Measurements from ENCODE around the gene KRT73.

The KRT73 gene

GRCh38 chr12:52630599-52631200, 12.3 kb upstream of the KRT73 start:
- TF ChIP-seq MAX (IDR thresholded peaks at IDR 0.05) (no peak), TEAD4 (IDR thresholded peaks at IDR 0.05) (no peak), TAF1 (IDR thresholded peaks at IDR 0.05; ENCODE audit: low read depth) (no peak), ZBTB7A (IDR thresholded peaks at IDR 0.05; ENCODE audit: low read depth) (no peak), RAD21 (IDR thresholded peaks at IDR 0.05; ENCODE audit: low read depth) (no peak), CEBPB (IDR thresholded peaks at IDR 0.05) (no peak)

- TF ChIP-seq ZBTB7A (IDR thresholded peaks at IDR 0.05; ENCODE audit: low read depth) (no peak), TEAD4 (IDR thresholded peaks at IDR 0.05) (no peak), USF1 (IDR thresholded peaks at IDR 0.05) (no peak), TCF12 (IDR thresholded peaks at IDR 0.05; ENCODE audit: low read depth) (no peak), EGR1 (IDR thresholded peaks at IDR 0.05) (no peak), RAD21 (IDR thresholded peaks at IDR 0.05; ENCODE audit: low read depth) (no peak), EP300 (IDR thresholded peaks at IDR 0.05; ENCODE audit: borderline replicate concordance) (no peak), NFIC (IDR thresholded peaks at IDR 0.05) (no peak), CEBPB (IDR thresholded peaks at IDR 0.05) (no peak), FOXM1 (IDR thresholded peaks at IDR 0.05; ENCODE audit: borderline replicate concordance, low read depth) (no peak), CREB1 (IDR thresholded peaks at IDR 0.05; ENCODE audit: low read depth) (no peak), REST (IDR thresholded peaks at IDR 0.05; ENCODE audit: low read depth) (no peak)
Observed at GRCh38 chr12:52630008-52630500, 11.7 kb upstream of the KRT73 start.

- TF ChIP-seq USF1 (IDR thresholded peaks at IDR 0.05) (no peak), CREB1 (IDR thresholded peaks at IDR 0.05; ENCODE audit: low read depth) (no peak), EP300 (IDR thresholded peaks at IDR 0.05; ENCODE audit: borderline replicate concordance) (no peak), TEAD4 (IDR thresholded peaks at IDR 0.05) (no peak), NFIC (IDR thresholded peaks at IDR 0.05) (no peak), FOXM1 (IDR thresholded peaks at IDR 0.05; ENCODE audit: borderline replicate concordance, low read depth) (no peak), RAD21 (IDR thresholded peaks at IDR 0.05; ENCODE audit: low read depth) (no peak), REST (IDR thresholded peaks at IDR 0.05; ENCODE audit: low read depth) (no peak), MAX (IDR thresholded peaks at IDR 0.05) (no peak), YY1 (IDR thresholded peaks at IDR 0.05; ENCODE audit: low read depth) (no peak), ZBTB7A (IDR thresholded peaks at IDR 0.05; ENCODE audit: low read depth) (no peak), CEBPB (IDR thresholded peaks at IDR 0.05) (no peak), EGR1 (IDR thresholded peaks at IDR 0.05) (no peak), TCF12 (IDR thresholded peaks at IDR 0.05; ENCODE audit: low read depth) (no peak), TAF1 (IDR thresholded peaks at IDR 0.05; ENCODE audit: low read depth) (no peak)
Observed at GRCh38 chr12:52629281-52630007, 11.1 kb upstream of the KRT73 start.

GRCh38 chr12:52628841-52629240, 10.5 kb upstream of the KRT73 start:
- no peak for TF ChIP-seq EP300 (IDR thresholded peaks at IDR 0.05; ENCODE audit: borderline replicate concordance)
- no peak for TF ChIP-seq MAX (IDR thresholded peaks at IDR 0.05)
- TF ChIP-seq CEBPB (IDR thresholded peaks at IDR 0.05): no peak
- TF ChIP-seq TAF1 (IDR thresholded peaks at IDR 0.05; ENCODE audit: low read depth): no peak
- TF ChIP-seq YY1 (IDR thresholded peaks at IDR 0.05; ENCODE audit: low read depth): no peak
- TF ChIP-seq EGR1 (IDR thresholded peaks at IDR 0.05): no peak
- no peak for TF ChIP-seq TCF12 (IDR thresholded peaks at IDR 0.05; ENCODE audit: low read depth)
- no peak for TF ChIP-seq REST (IDR thresholded peaks at IDR 0.05; ENCODE audit: low read depth)
- TF ChIP-seq TEAD4 (IDR thresholded peaks at IDR 0.05): no peak
- no peak for TF ChIP-seq USF1 (IDR thresholded peaks at IDR 0.05)
- TF ChIP-seq CREB1 (IDR thresholded peaks at IDR 0.05; ENCODE audit: low read depth): no peak
- TF ChIP-seq NFIC (IDR thresholded peaks at IDR 0.05): no peak
- TF ChIP-seq ZBTB7A (IDR thresholded peaks at IDR 0.05; ENCODE audit: low read depth): no peak
- no peak for TF ChIP-seq FOXM1 (IDR thresholded peaks at IDR 0.05; ENCODE audit: borderline replicate concordance, low read depth)
- no peak for TF ChIP-seq RAD21 (IDR thresholded peaks at IDR 0.05; ENCODE audit: low read depth)

Measured in Ishikawa (cell line).